ENCODE results near the gene RAP1GAP2.

- no peak for TF ChIP-seq CTCF (IDR thresholded peaks at IDR 0.05; ENCODE audit: insufficient read depth, low read depth, low read length)
- no peak for TF ChIP-seq EZH2 (IDR thresholded peaks at IDR 0.05; ENCODE audit: insufficient read depth, low read length)
Observed at GRCh38 chr17:2814481-2815341, 18.5 kb downstream of the RAP1GAP2 start.
